Activated naive CD4-positive, alpha-beta T cell treated with anti-CD3 and anti-CD28 coated beads, Interleukin-2, amount 10 ng/mL, durations not matched to agents 5 hours and 36 hours (primary cell): Measurements from ENCODE around the gene MARCHF5. TPM values are rescaled to one million over a fixed set of nuclear protein-coding genes. Genes with fewer than 3 reads are reported as not detected.

Experiments used
- total RNA-seq, 2 experiments: library from RNA; stranded (reverse); gene quantifications; one replicate each; pipeline ENCODE4 v1.2.3, GENCODE V29; 2021

The MARCHF5 gene
- 10 to 100 TPM; 21.4 to 22.6 TPM for total RNA-seq

GRCh38 chr10:92290837-92291615, at the start of gene MARCHF5, which contains the start of gene CPEB3:
MARCHF5 (plus strand) TSS chr10:92291167; CDS start chr10:92291495, 328 bp downstream.
CPEB3 (minus strand) TSS chr10:92291078; CDS start chr10:92240350, 50,728 bp downstream.

Other genes starting within 250 kb of the MARCHF5 start
- gene CPEB3, start 89 bp upstream of the MARCHF5 start, total RNA-seq: 1 to 10 TPM; 2.3 to 2.6 TPM